ENCODE measurements around the gene WDR27.

GRCh38 chr6:169558378-169558773 lies 143.5 kb downstream of the WDR27 start:
- TF ChIP-seq CTCF (conservative IDR thresholded peaks at IDR 0.05; ENCODE audit: low read length), result no peak
- TF ChIP-seq EZH2phosphoT487 (IDR thresholded peaks at IDR 0.05; ENCODE audit: borderline replicate concordance), result no peak

Data from Loucy (cell line).